ENCODE measurements around the gene DDX17.

DDX17 gene

GRCh38 chr22:38433871-38434270 is 72.2 kb downstream of the DDX17 start:
- TF ChIP-seq CTCF (conservative IDR thresholded peaks at IDR 0.05; ENCODE audit: low read depth, low read length): no peak
- no peaks in the 10 kb centered on the region for H3K4me1 ChIP-seq (ENCODE audit: low read depth, poor library complexity, severe bottlenecking)
- H3K79me2 ChIP-seq (ENCODE audit: insufficient read depth, low read depth): no peaks in the 10 kb centered on the region
- H4K20me1 ChIP-seq (ENCODE audit: insufficient read depth): no peaks in the 10 kb centered on the region
- no peak overlapping the region for H3K9ac ChIP-seq
- no peaks in the 10 kb centered on the region for H3K27me3 ChIP-seq (ENCODE audit: insufficient read depth, low read depth)
- no peak overlapping the region for H3K4me2 ChIP-seq
- no peaks in the 10 kb centered on the region for H3K36me3 ChIP-seq (ENCODE audit: insufficient read depth)
- H2AFZ ChIP-seq (ENCODE audit: low read depth): no peak overlapping the region
- no peak overlapping the region for H3K4me3 ChIP-seq (IDR thresholded peaks at IDR 0.05; ENCODE audit: insufficient read depth, low read depth, low read length)
- H3K27ac ChIP-seq: no peak overlapping the region
